NCI-H1092 treated with DMSO at 0.1 percent for 48 hours (cell line): ENCODE measurements around the gene NMNAT2.
"Not testable (repeated sequence)": the region's sequence is repeated elsewhere in the genome, so short reads cannot be mapped to it uniquely, and the experiment has no call there.

Experiments
- DNase-seq: peaks from one replicate; lab custom pipeline; 2025; lab: John Stamatoyannopoulos, UW

NMNAT2 gene

DNA sequence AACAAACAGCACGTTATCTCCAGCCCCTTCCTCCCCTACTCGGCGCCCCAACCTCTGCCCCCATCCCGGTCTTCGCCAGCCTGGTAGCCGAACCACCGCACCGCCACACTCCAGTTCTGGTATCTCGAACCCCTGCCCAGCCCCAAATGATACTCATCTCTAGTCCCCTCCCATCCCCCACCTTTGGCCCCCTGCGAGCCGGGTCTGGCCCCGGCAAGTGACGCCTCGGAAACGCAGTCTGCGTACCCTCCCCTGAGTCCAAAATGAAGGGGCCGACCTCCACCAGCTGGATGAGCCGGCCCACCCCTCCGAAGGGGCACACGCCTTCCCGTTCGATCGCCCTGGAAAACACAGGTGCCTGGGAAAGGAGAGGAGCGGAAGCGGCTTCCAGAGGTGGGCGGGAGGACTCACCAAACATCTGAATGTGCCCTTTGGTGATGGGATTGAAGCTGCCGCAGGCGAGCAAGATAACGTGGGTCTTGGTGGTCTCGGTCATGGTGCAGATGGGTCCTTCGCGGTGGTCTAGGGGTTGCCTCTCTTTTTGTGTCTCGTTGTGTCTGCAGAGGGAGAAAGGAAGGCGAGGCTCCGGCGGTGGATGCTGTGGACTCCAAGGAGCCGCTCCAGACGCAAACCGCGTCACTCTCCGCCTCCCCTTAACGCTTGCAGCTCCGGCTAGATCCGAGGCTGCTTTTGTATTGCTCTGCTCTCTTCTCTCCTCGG lies at the start of gene NMNAT2:
NMNAT2 (minus strand) TSS at position 609 of the 720 bp plus-strand sequence; CDS start at position 496, 113 bp downstream.
- DNase-seq = peak; percentile 22

DNA sequence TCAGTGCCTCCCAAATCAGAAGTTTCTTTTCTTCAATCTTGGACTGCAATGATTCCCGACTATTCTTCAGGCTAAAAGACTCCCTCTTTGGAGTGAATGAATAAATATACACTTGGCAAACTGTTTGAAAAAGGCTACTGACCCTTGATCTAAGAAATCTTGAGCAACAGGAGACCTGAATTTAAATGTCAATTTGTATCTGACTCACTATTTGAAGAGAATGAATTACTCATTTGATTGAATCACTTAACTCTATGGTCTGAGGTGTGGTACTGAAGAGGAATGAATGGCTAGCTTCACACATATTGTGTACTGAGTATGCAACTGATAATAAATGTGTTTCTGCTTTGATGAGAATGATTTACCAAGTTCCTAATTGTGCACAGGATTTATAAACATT lies 49.5 kb upstream of the NMNAT2 start:
- no peak for DNase-seq

DNA sequence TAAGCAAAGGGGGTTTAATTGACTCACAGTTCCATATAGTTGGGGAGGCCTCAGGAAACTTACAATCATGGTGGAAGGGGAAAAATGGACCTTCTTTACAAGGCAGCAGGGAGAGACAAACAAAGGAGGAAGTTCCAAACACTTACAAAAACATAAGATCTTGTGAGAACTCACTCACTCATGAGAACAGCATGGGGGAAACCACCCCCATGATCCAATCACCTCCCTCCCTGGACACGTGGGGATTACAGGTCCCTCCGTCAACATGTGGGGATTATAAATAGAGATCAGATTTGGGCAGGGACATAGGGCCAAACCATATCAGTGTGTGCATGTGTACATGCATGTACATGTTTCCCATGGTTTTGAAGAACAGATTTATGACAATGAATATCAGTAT lies 48.6 kb upstream of the NMNAT2 start:
- no peak for DNase-seq

DNA sequence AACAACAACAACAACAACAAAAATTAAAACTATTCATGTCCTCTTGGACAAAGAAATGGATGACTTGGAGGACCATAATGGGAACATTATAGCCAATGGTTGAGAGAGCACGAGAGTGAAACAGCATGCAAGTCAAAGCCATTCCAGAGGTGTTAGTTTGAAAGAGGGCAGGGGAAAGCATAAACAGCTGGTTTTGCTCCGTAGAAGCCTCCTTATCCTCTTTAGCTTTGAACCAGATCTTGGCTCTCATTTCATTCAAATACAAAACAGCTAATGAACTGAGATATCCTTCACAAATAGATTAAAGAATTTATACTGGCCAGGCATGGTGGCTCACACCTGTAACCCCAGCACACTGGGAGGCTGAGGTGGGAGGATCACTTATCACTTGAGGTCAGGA lies 45.4 kb upstream of the NMNAT2 start:
- DNase-seq = no peak

DNA sequence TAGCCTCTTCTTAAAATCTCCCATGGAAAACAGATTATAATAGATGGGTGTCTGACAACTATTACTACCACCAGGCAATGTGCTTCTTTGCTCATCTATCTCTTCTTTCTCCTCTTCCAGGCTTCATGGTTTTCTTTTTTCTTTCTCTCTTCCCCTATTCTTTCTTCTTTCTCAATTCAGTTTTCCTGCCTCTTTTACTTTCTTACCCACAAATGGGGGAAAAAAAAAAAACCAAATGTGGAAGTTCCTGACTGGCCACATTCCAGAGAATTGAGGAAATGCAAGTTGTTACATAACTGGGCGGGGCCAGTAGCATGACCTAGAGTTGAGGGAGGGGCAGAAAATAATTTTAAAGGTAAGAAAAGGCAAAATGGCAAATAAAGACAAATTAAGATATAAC lies 43.2 kb upstream of the NMNAT2 start:
- DNase-seq = no peak

DNA sequence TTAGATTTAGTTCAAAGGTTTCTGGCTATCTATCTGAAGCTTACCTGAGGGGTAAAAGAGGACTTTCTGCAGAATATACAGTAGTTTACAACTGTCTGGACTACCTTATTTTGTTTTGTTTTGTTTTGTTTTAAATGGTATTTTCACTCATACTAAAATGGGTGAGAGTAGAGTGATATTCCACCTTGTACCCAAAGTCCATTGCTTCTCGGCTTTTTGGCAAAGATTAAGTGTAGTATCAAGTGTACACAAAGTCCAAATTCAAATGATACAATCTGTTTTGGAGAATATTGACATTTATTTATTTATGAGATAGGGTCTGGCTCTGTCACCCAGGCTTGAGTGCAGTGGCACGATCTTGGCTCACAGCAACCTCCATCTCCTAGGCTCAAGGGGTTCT lies 42.4 kb upstream of the NMNAT2 start:
- DNase-seq = no peak

DNA sequence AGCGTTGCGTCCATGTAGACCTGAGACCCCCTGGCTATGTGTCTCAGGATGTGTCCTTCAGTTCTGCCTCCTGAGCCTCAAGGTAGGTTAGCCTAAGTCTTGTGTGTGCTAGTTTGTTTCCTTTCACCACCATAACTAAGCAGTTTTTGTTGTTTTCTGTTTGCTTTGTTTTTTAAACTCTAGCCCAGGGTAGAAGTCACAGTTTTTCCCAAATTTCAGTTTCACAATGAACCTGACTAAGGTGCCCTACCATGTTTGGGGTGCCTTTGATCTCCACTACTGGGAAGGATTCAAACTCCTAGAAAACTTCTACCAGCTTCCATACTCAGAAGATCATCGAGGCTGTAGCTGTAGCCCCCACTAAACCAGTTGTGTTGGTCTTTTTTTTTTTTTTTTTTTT lies 39.3 kb upstream of the NMNAT2 start:
- no peak for DNase-seq

DNA sequence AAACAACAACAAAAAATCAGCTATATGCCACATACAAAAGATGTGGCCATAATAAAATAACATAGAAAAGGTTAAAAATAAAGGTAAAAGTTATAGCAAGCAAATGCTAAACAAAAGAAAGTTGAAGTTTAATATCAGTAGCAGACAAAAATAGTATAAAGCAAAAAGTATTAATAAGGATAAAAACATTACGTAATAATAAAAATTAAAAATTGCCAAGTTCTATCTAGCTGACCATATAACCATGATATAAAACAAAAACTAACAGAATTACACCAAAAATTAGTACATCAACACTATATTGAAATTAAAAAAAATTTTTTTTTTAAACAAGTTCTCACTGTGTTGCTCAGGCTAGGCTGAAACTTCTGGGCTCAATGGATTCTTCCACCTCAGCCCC lies 38.6 kb upstream of the NMNAT2 start:
- no peak for DNase-seq

DNA sequence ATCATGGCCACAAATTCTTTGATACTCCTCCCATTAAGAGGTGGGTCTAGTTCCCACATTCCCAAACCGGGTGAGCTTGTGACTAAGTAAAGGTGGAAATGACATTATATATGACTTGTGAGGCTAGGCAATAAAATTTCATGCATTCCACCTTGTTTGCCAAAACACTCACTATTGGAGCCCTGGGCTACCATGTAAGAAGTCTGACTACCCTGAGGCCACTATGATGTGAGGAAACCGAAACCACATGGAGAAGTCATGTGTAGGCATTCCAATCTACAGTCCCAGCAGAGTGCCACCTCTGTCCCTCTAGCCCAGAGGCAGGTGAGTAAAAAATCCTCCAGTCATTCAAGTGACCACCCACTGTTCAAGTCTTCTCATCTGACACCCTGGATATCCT lies 36.2 kb upstream of the NMNAT2 start:
- no peak for DNase-seq

DNA sequence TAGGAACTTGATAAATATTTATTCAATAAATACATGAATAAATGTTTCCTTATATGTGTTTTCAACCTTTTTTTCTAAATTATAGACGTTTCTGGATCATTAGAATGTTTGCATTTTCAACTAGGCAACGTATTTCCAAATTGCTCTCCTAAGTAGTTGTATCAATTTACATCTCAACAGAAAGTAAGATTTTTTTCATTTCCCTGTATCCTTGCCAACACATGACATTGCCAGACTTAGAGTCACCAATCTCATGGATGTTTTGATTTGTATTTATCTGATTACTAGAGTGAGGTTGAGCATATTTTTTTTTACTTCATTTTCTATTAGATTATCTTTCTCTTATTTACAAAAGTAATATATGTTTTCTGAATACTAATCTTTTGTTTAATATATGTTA lies 31.9 kb upstream of the NMNAT2 start:
- DNase-seq = no peak

DNA sequence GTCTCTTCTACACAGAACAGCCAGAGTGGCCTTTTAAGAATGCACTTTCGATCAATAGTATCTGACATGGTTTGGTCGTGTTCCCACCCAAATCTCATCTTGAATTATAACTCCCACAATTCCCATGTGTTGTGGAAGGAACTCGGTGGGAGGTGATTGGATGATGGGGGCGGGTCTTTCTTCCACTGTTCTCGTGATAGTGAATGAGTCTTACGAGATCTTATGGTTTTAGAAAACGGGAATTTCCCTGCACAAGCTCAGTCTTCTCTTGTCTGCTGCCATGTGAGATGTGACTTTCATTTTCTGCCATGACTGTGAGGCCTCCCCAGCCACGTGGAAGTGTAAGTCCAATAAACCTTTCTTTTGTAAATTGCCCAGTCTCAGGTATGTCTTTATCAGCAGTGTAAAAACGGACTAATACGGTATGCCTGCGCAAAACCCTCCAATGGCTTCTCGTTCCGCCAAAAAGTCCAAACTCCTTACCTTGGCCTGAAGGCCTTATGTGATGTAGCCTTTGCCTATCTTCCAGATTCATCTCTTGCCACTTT lies 31.1 kb upstream of the NMNAT2 start:
- no peak for DNase-seq

DNA sequence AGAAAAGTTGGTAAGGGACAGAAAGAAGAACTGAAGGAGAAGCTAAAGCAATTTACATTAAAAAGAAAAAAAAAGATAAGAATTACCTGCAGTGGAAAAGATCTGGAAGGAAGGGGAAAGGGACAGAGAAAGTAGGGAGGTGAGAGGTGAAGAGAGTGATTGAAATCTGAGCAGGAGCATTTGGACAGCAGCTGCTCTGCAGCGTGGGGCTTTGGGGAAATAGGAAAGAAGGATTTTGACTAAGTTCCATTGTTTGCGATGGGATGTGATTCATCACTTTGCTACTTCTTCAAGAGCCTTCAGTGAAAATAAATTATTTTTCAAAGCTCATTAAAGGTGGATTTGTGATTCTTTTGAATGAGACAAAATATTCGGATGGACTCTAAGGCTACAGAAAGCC lies 26.1 kb upstream of the NMNAT2 start:
- no peak for DNase-seq

DNA sequence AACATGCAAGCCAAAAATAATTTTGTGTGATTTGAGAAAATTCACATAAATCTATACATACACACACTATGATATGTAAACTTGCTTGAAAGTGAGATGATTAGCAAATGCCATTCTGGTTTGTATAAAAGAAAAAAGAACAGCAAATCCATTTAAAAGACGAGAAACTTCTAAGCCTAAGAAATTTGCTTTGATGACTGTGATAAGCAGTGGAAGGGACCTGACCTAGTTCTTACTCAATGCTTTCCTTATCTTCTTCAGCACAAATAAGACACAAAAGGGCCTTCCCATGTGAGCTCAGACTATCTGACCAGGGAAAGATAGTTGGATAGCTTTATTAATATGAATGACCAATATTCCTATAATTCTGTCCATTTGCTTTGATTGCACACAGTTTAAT lies 25.3 kb upstream of the NMNAT2 start:
- DNase-seq = no peak

DNA sequence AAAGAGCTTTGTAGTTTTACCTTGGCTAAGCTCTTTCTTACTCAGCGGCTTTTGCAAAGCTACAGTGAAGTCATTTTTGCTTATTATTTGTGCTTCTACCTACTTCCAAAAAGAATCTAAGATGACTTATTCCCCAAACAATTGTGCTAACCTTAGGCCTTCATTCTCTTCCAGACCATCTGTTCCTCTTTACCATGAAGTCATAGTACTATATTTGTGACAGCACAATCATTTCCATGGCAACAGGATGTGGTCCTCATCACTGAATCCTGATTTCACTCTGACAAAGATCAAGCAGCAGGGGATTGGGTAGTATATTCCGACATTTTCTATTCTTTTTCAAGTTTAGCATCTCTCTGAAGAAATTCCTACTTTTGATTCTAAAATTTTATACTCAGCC lies 24.8 kb upstream of the NMNAT2 start:
- no peak for DNase-seq

DNA sequence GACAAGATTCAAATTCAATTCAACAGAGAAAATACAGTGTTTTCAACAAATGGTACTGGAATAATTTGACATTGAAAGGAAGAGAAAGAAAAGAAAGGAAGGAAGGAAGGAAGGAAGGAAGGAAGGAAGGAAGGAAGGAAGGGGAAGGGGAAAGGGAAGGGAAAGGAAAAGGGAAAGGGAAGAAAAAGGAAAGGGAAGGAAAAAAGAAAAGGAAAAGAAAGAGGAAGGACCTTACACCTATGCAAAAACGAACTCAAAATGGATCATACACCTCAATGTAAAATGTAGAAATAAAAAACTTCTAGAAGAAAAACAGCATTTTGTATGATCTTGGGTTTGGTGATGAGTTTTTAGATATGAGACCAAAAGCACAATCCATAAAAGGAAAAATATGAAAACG lies 19.9 kb upstream of the NMNAT2 start:
- no peak for DNase-seq

DNA sequence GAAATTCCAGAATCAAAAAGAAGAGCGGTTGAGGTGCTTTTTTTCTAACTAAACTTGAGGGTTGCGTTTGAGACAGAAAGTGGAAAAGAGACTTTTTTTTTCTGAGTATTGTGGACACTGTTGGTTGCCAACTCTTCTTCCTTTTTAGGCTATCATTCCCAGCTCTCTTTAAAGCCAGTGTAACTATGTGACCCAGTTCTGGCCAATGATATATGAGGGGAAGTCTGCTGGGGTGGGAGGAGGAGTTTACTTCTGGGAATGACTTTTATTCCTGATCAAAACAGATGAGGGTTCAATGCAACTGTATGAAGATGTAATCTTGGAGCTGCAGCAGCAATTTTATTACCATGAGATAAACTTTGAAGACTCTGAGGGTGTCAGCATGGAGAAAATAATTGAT lies 17.3 kb upstream of the NMNAT2 start:
- DNase-seq = no peak

DNA sequence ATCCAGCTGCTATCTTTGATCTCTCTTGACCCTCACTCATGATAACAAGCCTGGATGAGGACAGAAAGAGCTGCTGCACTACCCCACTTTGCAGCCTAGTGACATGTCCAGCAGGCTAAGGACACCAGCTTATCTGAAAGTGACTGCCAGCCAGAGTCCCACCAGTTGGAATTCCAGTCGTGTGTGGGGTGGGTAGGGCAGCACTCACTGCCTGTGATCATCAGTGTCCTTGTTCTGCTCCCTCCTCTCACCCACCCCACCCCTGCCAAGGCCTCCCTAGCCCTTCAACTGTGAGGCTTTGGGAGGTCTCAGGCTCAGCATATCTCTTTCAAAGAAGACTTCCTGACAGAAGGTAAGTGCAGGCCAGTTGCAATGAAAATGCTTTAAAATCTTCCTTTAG lies 15.5 kb upstream of the NMNAT2 start:
- no peak for DNase-seq

DNA sequence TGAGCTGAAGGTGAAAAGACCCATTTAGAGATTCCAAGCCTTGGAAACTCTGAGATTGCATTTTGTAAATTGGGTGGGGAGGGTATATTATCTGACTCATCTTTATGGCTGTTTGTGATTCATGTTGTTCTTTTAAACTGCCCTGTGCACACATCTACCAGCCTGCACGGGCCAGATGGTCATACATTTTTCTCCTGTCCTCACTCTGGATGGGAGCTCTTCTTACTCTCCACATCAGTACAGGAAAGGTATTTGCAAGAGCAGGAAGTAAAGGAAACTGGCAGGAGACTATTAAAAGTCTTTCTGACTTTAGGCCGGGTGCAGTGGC lies 14.3 kb upstream of the NMNAT2 start:
- DNase-seq = no peak

DNA sequence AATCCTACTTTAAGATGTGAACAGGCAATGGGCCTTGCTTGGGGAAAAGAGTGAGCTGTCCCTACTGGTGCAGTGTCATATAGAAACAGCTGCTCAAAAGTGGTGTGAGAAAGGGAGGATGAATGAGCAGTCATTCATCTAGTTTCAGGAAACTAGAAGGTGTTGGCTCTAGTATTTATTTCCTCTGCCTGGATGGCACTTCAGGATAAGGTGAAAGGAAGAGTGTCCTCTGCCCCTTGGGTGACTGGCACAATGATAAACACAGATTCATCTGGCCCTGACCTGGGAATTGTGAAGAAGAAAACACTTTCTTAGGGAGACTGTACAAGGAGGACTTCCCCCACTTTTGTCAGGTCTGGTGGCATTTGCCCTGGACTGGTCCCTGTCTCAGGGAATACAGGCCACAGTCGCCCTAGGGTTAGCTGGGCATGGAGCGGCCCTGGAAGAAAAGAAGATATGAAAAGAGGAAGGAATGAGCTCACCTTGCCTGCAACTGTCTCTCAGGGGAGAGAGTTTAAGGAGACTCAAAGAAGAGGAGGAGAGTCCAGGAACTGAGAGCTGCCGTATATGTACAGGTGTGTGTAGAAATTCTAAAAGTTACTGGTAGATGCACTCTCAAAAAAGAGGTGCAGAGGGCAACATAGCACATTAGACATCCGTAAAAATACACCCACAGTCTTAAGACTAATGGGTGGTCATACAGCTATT lies 13.8 kb upstream of the NMNAT2 start:
- DNase-seq = no peak

DNA sequence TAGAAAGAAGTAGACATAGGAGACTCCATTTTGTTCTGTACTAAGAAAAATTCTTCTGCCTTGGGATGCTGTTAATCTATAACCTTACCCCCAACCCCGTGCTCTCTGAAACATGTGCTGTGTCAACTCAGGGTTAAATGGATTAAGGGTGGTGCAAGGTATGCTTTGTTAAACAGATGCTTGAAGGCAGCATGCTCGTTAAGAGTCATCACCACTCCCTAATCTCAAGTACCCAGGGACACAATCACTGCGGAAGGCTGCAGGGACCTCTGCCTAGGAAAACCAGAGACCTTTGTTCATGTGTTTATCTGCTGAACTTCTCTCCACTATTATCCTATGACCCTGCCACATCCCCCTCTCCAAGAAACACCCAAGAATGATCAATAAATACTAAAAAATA lies 9.4 kb upstream of the NMNAT2 start:
- DNase-seq = not testable (repeated sequence)

DNA sequence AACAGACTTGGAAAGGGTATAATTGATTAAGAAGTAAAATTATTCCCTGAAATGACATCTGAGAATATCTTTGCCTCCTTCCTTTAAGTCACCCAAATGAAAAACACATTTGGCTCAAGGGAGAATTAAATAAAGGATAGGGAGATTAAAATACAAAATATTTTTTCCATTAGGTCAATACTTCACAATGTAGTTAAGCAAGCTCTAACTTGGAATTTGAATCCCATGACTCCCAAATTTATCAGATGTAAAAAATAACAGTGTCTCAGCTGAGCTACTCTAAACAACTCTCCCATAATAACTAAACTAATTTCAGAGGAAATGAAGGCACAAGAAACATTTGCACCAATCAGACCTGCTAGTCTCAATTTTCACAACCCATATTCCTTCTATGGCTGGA lies 6.5 kb upstream of the NMNAT2 start:
- DNase-seq = no peak

DNA sequence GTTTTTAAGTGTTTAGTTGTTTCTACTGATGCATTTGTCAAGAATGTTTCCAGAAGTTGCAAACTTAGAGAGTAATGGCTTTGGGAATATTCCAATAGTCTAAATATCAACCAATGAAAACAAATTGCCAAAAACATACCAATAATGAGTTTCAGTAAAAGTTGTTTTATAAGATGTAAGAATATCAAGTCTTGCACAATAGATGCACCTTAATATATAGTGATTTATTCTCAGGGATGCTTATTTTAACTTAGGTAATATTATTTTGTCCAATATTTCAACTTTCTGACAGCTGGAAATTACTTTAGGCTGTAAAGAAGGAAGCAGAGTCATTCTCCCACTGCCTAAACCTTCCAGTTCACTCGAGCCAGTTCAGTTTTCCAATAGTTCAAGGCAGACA lies 5.4 kb upstream of the NMNAT2 start:
- no peak for DNase-seq

DNA sequence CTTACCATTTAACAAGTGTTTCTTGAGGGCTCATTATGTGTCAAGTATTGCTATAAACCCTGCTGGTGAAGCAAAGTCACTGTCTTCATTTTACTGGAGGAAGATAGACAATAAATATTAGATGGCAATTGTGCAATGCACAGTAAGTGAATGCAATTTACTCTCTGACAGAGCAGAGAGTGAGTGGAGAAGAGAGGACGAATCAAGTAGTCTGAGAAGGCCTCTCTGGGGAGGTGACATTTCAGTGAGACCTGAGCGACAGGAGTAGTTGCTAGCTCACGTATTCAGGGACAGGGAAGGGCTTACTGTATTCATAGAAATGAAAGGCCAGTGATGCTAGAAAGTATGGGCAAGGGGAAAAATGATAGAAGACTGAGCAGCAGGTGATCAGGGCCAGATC lies 1.2 kb upstream of the NMNAT2 start:
- DNase-seq = no peak

DNA sequence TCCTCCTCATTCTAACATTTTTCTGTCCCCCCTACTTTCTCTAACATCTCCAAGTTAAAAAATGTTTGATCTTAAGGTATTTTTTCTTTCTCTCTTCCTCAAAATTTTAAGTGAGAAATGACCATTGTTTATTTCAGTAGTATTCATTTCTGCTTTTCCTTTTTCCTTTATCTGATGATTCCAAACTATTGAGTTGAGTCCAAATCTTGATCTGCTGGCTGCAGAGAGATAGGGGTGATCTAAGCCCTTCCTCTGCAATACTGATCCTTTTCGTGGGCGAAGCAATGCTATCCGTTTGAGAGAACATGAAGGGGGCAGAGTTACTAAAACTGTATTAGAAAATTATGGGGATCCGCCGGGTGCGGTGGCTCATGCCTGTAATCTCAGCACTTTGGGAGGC lies 516 bp upstream of the NMNAT2 start:
- no peak for DNase-seq
